HepG2 (cell line): ENCODE results near the gene DPP8. TPM values are rescaled to one million over a fixed set of nuclear protein-coding genes. Genes with fewer than 3 reads are reported as not detected.

Experiments
- DDIT3 ChIP-seq: sonication (generic); formaldehyde crosslinking; IDR thresholded peaks from 2 replicates; pipeline ENCODE4 v1.4.0; 2020; ENCODE audit warnings: mild to moderate bottlenecking, missing genetic modification reagents
- DNMT3B ChIP-seq: conservative IDR thresholded peaks from 2 replicates; pipeline ENCODE4 v1.6.1; 2016; ENCODE audit warnings: missing biosample characterization, control low read depth
- EEA1 ChIP-seq: sonication (generic); formaldehyde crosslinking; IDR thresholded peaks from 2 replicates; pipeline ENCODE4 v1.5.1; 2020; ENCODE audit warnings: mild to moderate bottlenecking, missing genetic modification reagents, borderline replicate concordance
- FOXP1 ChIP-seq, 2 experiments: fragments of 450-650 bp in 1 of 2; IDR thresholded peaks; 2 replicates each; pipeline ENCODE4 v1.6.1; 2017 to 2018; ENCODE audit warnings: antibody characterized with exemption in 1 of 2
- GLI4 ChIP-seq: sonication (generic); formaldehyde crosslinking; IDR thresholded peaks from 2 replicates; pipeline ENCODE4 v1.5.1; 2020; ENCODE audit warnings: missing genetic modification reagents, mild to moderate bottlenecking, moderate library complexity, borderline replicate concordance
- GTF2F1 ChIP-seq: fragments of 150-350 bp; IDR thresholded peaks from 2 replicates; pipeline ENCODE4 v1.6.1; 2014; ENCODE audit warnings: low read length
- NR2F2 ChIP-seq: IDR thresholded peaks from 2 replicates; pipeline ENCODE4 v1.6.1; 2012; ENCODE audit warnings: low read depth, inconsistent platforms, borderline replicate concordance
- PCBP2 ChIP-seq: fragments of 200-400 bp; formaldehyde crosslinking; optimal IDR thresholded peaks from 2 replicates; pipeline ENCODE3; 2018; ENCODE audit warnings: low read length, low read depth; ENCODE audit not compliant: poor library complexity, severe bottlenecking
- SMYD3 ChIP-seq: sonication (generic); formaldehyde crosslinking; IDR thresholded peaks from 2 replicates; pipeline ENCODE4 v1.8.1; 2023; ENCODE audit warnings: mild to moderate bottlenecking, missing genetic modification reagents
- STAT5B ChIP-seq: sonication (generic); formaldehyde crosslinking; IDR thresholded peaks from 2 replicates; pipeline ENCODE4 v1.4.0; 2020; ENCODE audit warnings: missing genetic modification reagents
- ZFAT ChIP-seq: sonication (generic); formaldehyde crosslinking; conservative IDR thresholded peaks from 2 replicates; pipeline ENCODE4 v1.8.1; 2023; ENCODE audit warnings: missing genetic modification reagents, inconsistent platforms
- ZNF44 ChIP-seq: sonication (generic); formaldehyde crosslinking; IDR thresholded peaks from 2 replicates; pipeline ENCODE4 v1.5.1; 2020; ENCODE audit warnings: mild to moderate bottlenecking, missing genetic modification reagents
- ZNF724P ChIP-seq: sonication (generic); formaldehyde crosslinking; IDR thresholded peaks from 2 replicates; pipeline ENCODE4 v1.8.0; 2022; ENCODE audit warnings: missing genetic modification reagents, borderline replicate concordance
- ZNF761 ChIP-seq: sonication (generic); formaldehyde crosslinking; conservative IDR thresholded peaks from 2 replicates; pipeline ENCODE4 v1.4.0; 2020; ENCODE audit warnings: mild to moderate bottlenecking, missing genetic modification reagents
- ZNF839 ChIP-seq: sonication (generic); formaldehyde crosslinking; IDR thresholded peaks from 2 replicates; pipeline ENCODE4 v1.4.0; 2020; ENCODE audit warnings: missing genetic modification reagents, mild to moderate bottlenecking, borderline replicate concordance
- polyA plus RNA-seq, 8 experiments: library from polyadenylated mRNA; depleted of rRNA in 3 of 8; stranded (reverse) in 7 of 8; unstranded in 1 of 8; fragments of >200 nt; fragmentation: Illumina TruSeq in 4 of 8; extraction: Trizol in 4 of 8; gene quantifications; 2 replicates each; pipeline versions ENCODE4 v1.2.1 to v1.2.3, GENCODE V29; 2011 to 2016; ENCODE audit warnings: low read depth in 4 of 8, missing spikeins in 1 of 8, mixed read lengths in 1 of 8; ENCODE audit not compliant: insufficient read depth in 1 of 8
- total RNA-seq, 5 experiments: library from RNA; depleted of rRNA; stranded (reverse); fragments of >200 nt; fragmentation: Illumina TruSeq; extraction: Trizol; gene quantifications; 2 replicates each; pipeline ENCODE4 v1.2.3, GENCODE V29; 2016; ENCODE audit warnings: low read depth in 1 of 5
- TF ChIP-seq, protein P1 (sequence below): sonication (generic); formaldehyde crosslinking; IDR thresholded peaks from 2 replicates; pipeline ENCODE4 v1.8.1; 2023; ENCODE audit warnings: missing genetic modification reagents, inconsistent platforms, borderline replicate concordance
- TF ChIP-seq, protein P2 (sequence below): sonication (generic); formaldehyde crosslinking; IDR thresholded peaks from 2 replicates; pipeline ENCODE4 v1.8.0; 2022; ENCODE audit warnings: mild to moderate bottlenecking, missing genetic modification reagents, moderate library complexity
- TF ChIP-seq, protein P3 (sequence below): sonication (generic); formaldehyde crosslinking; IDR thresholded peaks from 2 replicates; pipeline ENCODE4 v1.5.1; 2020; ENCODE audit warnings: mild to moderate bottlenecking, missing genetic modification reagents
- TF ChIP-seq, protein P4 (sequence below): sonication (generic); formaldehyde crosslinking; IDR thresholded peaks from 2 replicates; pipeline ENCODE4 v1.5.0; 2020; ENCODE audit warnings: mild to moderate bottlenecking, missing genetic modification reagents, borderline replicate concordance
- TF ChIP-seq, protein P5 (sequence below): sonication (generic); formaldehyde crosslinking; IDR thresholded peaks from 2 replicates; pipeline ENCODE4 v1.4.0; 2020; ENCODE audit warnings: missing genetic modification reagents

The DPP8 gene
- total and polyA plus RNA-seq, 2 of the 13 experiments (the other 11 are each of a cell fraction or from before 2014, with no cell fraction given) = 18.0 to 26.3 TPM

- TF ChIP-seq, protein P1, sequence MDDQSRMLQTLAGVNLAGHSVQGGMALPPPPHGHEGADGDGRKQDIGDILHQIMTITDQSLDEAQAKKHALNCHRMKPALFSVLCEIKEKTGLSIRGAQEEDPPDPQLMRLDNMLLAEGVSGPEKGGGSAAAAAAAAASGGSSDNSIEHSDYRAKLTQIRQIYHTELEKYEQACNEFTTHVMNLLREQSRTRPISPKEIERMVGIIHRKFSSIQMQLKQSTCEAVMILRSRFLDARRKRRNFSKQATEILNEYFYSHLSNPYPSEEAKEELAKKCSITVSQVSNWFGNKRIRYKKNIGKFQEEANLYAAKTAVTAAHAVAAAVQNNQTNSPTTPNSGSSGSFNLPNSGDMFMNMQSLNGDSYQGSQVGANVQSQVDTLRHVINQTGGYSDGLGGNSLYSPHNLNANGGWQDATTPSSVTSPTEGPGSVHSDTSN (CRISPR knock-in tag) = 0 out of 2 replicates have a peak, but pooled peaks have one; percentile 44
- TF ChIP-seq SMYD3 (no peak), NR2F2 (no peak; the same call in 1 of the 2 replicates), PCBP2 (no peak), FOXP1 (IDR thresholded peaks at IDR 0.05) (no peak), FOXP1 (CRISPR knock-in tag; IDR thresholded peaks at IDR 0.05) (no peak), DNMT3B (CRISPR knock-in tag) (no peak), GLI4 (CRISPR knock-in tag) (peak; percentile 80; the same call in 1 of the 2 replicates), ZNF724P (peak; percentile 71; the same call in 1 of the 2 replicates), ZNF44 (no peak), ZNF839 (CRISPR knock-in tag) (peak; percentile 61), ZNF761 (CRISPR knock-in tag) (peak; percentile 96), DDIT3 (CRISPR knock-in tag) (no peak), ZFAT (CRISPR knock-in tag) (peak; percentile 90), GTF2F1 (no peak), EEA1 (peak; percentile 82; the same call in 1 of the 2 replicates), STAT5B (0 out of 2 replicates have a peak, but pooled peaks have one; percentile 71)
- TF ChIP-seq, protein P2, sequence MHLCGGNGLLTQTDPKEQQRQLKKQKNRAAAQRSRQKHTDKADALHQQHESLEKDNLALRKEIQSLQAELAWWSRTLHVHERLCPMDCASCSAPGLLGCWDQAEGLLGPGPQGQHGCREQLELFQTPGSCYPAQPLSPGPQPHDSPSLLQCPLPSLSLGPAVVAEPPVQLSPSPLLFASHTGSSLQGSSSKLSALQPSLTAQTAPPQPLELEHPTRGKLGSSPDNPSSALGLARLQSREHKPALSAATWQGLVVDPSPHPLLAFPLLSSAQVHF (CRISPR knock-in tag) = peak; percentile 88; the same call in 1 of the 2 replicates
- TF ChIP-seq, protein P3, sequence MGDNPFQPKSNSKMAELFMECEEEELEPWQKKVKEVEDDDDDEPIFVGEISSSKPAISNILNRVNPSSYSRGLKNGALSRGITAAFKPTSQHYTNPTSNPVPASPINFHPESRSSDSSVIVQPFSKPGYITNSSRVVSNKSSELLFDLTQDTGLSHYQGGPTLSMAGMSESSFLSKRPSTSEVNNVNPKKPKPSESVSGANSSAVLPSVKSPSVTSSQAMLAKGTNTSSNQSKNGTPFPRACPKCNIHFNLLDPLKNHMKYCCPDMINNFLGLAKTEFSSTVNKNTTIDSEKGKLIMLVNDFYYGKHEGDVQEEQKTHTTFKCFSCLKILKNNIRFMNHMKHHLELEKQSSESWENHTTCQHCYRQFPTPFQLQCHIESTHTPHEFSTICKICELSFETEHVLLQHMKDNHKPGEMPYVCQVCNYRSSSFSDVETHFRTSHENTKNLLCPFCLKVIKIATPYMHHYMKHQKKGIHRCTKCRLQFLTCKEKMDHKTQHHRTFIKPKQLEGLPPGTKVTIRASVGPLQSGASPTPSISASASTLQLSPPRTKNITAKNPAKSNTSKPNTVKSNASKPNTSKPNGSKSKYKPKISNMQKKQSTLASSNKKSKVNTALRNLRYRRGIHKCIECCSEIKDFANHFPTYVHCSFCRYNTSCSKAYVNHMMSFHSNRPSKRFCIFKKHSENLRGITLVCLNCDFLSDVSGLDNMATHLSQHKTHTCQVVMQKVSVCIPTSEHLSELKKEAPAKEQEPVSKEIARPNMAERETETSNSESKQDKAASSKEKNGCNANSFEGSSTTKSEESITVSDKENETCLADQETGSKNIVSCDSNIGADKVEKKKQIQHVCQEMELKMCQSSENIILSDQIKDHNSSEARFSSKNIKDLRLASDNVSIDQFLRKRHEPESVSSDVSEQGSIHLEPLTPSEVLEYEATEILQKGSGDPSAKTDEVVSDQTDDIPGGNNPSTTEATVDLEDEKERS (CRISPR knock-in tag) = 0 out of 2 replicates have a peak, but pooled peaks have one; percentile 44
- TF ChIP-seq, protein P4, sequence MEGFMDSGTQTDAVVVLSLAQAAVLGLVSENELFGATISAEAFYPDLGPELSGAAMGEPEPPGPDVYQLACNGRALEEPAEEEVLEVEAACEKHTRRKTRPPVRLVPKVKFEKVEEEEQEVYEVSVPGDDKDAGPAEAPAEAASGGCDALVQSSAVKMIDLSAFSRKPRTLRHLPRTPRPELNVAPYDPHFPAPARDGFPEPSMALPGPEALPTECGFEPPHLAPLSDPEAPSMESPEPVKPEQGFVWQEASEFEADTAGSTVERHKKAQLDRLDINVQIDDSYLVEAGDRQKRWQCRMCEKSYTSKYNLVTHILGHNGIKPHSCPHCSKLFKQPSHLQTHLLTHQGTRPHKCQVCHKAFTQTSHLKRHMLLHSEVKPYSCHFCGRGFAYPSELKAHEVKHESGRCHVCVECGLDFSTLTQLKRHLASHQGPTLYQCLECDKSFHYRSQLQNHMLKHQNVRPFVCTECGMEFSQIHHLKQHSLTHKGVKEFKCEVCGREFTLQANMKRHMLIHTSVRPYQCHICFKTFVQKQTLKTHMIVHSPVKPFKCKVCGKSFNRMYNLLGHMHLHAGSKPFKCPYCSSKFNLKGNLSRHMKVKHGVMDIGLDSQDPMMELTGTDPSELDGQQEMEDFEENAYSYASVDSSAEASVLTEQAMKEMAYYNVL = no peak
- TF ChIP-seq, protein P5, sequence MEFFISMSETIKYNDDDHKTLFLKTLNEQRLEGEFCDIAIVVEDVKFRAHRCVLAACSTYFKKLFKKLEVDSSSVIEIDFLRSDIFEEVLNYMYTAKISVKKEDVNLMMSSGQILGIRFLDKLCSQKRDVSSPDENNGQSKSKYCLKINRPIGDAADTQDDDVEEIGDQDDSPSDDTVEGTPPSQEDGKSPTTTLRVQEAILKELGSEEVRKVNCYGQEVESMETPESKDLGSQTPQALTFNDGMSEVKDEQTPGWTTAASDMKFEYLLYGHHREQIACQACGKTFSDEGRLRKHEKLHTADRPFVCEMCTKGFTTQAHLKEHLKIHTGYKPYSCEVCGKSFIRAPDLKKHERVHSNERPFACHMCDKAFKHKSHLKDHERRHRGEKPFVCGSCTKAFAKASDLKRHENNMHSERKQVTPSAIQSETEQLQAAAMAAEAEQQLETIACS (CRISPR knock-in tag) = peak; percentile 78
These were observed 13.0 kb upstream of the DPP8 start, which contains the start of gene HACD3 (continued) for GRCh38 chr15:65530318-65531111.
